K562 (cell line): ENCODE results near the gene BHLHE40. TPM values are rescaled to one million over a fixed set of nuclear protein-coding genes. Genes with fewer than 3 reads are reported as not detected.

Experiments used
- ATF7 ChIP-seq: fragments of 450-650 bp; IDR thresholded peaks from 2 replicates; pipeline ENCODE4 v1.7.1; 2014; ENCODE audit warnings: mild to moderate bottlenecking, moderate library complexity
- CHD1 ChIP-seq: fragments of 200-600 bp; sonication (generic); IDR thresholded peaks from one replicate; pipeline ENCODE4 v1.6.1; 2012; ENCODE audit warnings: mild to moderate bottlenecking, moderate library complexity, low read length, inconsistent platforms
- CHD4 ChIP-seq: fragments of 200-600 bp; sonication (generic); IDR thresholded peaks from 3 replicates; pipeline ENCODE4 v1.6.1; 2012; ENCODE audit warnings: low read depth, mild to moderate bottlenecking, mixed read lengths, low read length, inconsistent platforms; ENCODE audit not compliant: insufficient read depth, insufficient replicate concordance, poor library complexity, severe bottlenecking
- CREBBP ChIP-seq: IDR thresholded peaks from one replicate; pipeline ENCODE4 v1.6.1; 2012; ENCODE audit warnings: low read depth, mild to moderate bottlenecking, control low read depth, inconsistent platforms, low read length
- E2F8 ChIP-seq: fragments of 450-650 bp; IDR thresholded peaks from 2 replicates; pipeline ENCODE4 v1.7.1; 2018; ENCODE audit warnings: mild to moderate bottlenecking, low read depth; ENCODE audit not compliant: partially characterized antibody
- EP300 ChIP-seq: IDR thresholded peaks from 2 replicates; pipeline ENCODE4 v1.6.1; 2012; ENCODE audit warnings: low read length, improper control_type of control experiment
- FIP1L1 ChIP-seq: fragments of 200-400 bp; formaldehyde crosslinking; IDR thresholded peaks from 2 replicates; pipeline ENCODE4 v1.6.1; 2018; ENCODE audit warnings: mild to moderate bottlenecking, low read depth, low read length; ENCODE audit not compliant: poor library complexity, severe bottlenecking
- FOXK2 ChIP-seq, 2 experiments: fragments of 450-650 bp; IDR thresholded peaks in 1 of 2; conservative IDR thresholded peaks in 1 of 2; 2 replicates each; pipeline ENCODE4 v1.6.1; 2016; ENCODE audit warnings: low read depth in 2 of 2, mild to moderate bottlenecking in 1 of 2
- GTF2E2 ChIP-seq: fragments of 200-800 bp; sonication (Bioruptor generic); IDR thresholded peaks from 2 replicates; pipeline ENCODE4 v1.6.1; 2016; ENCODE audit warnings: missing genetic modification characterization, missing compliant biosample characterization
- HNRNPLL ChIP-seq: fragments of 200-400 bp; formaldehyde crosslinking; IDR thresholded peaks from 2 replicates; pipeline ENCODE4 v1.6.1; 2017; ENCODE audit warnings: low read length, low read depth, mild to moderate bottlenecking; ENCODE audit not compliant: poor library complexity, severe bottlenecking
- MECOM ChIP-seq: fragments of 250-450 bp; sonication (Bioruptor Pico); IDR thresholded peaks from 2 replicates; pipeline ENCODE4 v1.8.0; 2022; ENCODE audit warnings: inconsistent platforms
- PHF8 ChIP-seq: fragments of 200-600 bp; sonication (generic); IDR thresholded peaks from 2 replicates; pipeline ENCODE4 v1.6.1; 2012; ENCODE audit warnings: mixed run types, mild to moderate bottlenecking, inconsistent platforms, low read length, moderate library complexity, borderline replicate concordance
- POLR2B ChIP-seq: fragments of 450-650 bp; IDR thresholded peaks from 2 replicates; pipeline ENCODE4 v1.6.1; 2018; ENCODE audit warnings: low read depth; ENCODE audit not compliant: partially characterized antibody
- RUNX1 ChIP-seq: sonication (generic); IDR thresholded peaks from 2 replicates; pipeline ENCODE4 v1.6.1; 2016; ENCODE audit warnings: antibody characterized with exemption, low read depth
- SIN3A ChIP-seq, 2 experiments: fragments of 150-350 bp in 1 of 2; IDR thresholded peaks; 2 replicates each; pipeline ENCODE4 v1.6.1; 2011 to 2016; ENCODE audit warnings: borderline replicate concordance in 2 of 2, low read depth in 2 of 2, low read length in 2 of 2, mild to moderate bottlenecking in 2 of 2, moderate library complexity in 2 of 2; ENCODE audit not compliant: control insufficient read depth in 1 of 2
- SMAD1 ChIP-seq: fragments of 150-350 bp; IDR thresholded peaks from 2 replicates; pipeline ENCODE4 v1.6.1; 2014; ENCODE audit warnings: low read length, low read depth; ENCODE audit not compliant: partially characterized antibody
- SMARCA4 ChIP-seq: fragments of 450-650 bp; IDR thresholded peaks from 2 replicates; pipeline ENCODE4 v1.6.1; 2016
- SOX6 ChIP-seq: fragments of 450-650 bp; IDR thresholded peaks from 2 replicates; pipeline ENCODE4 v1.6.1; 2014; ENCODE audit warnings: mild to moderate bottlenecking
- TCF7 ChIP-seq: sonication (generic); IDR thresholded peaks from 2 replicates; pipeline ENCODE4 v1.6.1; 2016; ENCODE audit warnings: antibody characterized with exemption, borderline replicate concordance
- YY1 ChIP-seq, 3 experiments: IDR thresholded peaks; 2 replicates each; pipeline ENCODE4 v1.6.1; 2011; ENCODE audit warnings: low read length in 2 of 3, mild to moderate bottlenecking in 2 of 3, moderate library complexity in 2 of 3, borderline replicate concordance in 1 of 3, control low read depth in 1 of 3, low read depth in 1 of 3; ENCODE audit not compliant: insufficient read depth in 3 of 3, insufficient replicate concordance in 2 of 3, control insufficient read depth in 1 of 3, insufficient read length in 1 of 3; ENCODE audit errors: extremely low read depth in 1 of 3
- ZFP36 ChIP-seq: fragments of 150-350 bp; IDR thresholded peaks from 2 replicates; pipeline ENCODE4 v1.6.1; 2018; ENCODE audit warnings: low read length, low read depth; ENCODE audit not compliant: partially characterized antibody
- ZNF395 ChIP-seq: fragments of 200-800 bp; sonication (Bioruptor generic); IDR thresholded peaks from 2 replicates; pipeline ENCODE4 v1.6.1; 2017; ENCODE audit warnings: missing genetic modification characterization, missing compliant biosample characterization
- ZNF764 ChIP-seq: fragments of 250-450 bp; sonication (Bioruptor Pico); IDR thresholded peaks from 2 replicates; pipeline ENCODE4 v1.4.0; 2020; ENCODE audit warnings: low read depth, mild to moderate bottlenecking, moderate library complexity
- polyA plus RNA-seq, 8 experiments: library from polyadenylated mRNA; depleted of rRNA in 4 of 8; stranded (reverse) in 5 of 8; unstranded in 3 of 8; fragments of >200 nt; fragmentation: Nextera tagmentation in 2 of 8; fragmentation: Illumina TruSeq in 1 of 8; extraction: Ambion mirVana in 2 of 8; extraction: Trizol in 1 of 8; gene quantifications; 2 replicates each; pipeline versions ENCODE4 v1.2.1 to v1.2.3, GENCODE V29; 2011 to 2014; ENCODE audit warnings: inconsistent platforms in 1 of 8, missing spikeins in 1 of 8
- total RNA-seq, 7 experiments: library from RNA; depleted of rRNA in 6 of 7; stranded (reverse); fragments of >200 nt in 6 of 7; fragmentation: Illumina TruSeq in 2 of 7; extraction: Trizol in 2 of 7; gene quantifications; 2 replicates each; pipeline versions ENCODE4 v1.2.1 to v1.2.3, GENCODE V29; 2011 to 2021; ENCODE audit warnings: low replicate concordance in 1 of 7

Gene BHLHE40
- total and polyA plus RNA-seq, 9 of the 15 experiments (the other 6 are each of a cell fraction or from before 2014, with no cell fraction given), result 12.0 to 83.9 (median 31.4) TPM

- TF ChIP-seq EP300 (peak; percentile 90), YY1 (IDR thresholded peaks at IDR 0.05; ENCODE audit: borderline replicate concordance in 1 of 3, control insufficient read depth in 1 of 3, extremely low read depth in 1 of 3, insufficient read depth in 3 of 3, insufficient read length in 1 of 3, insufficient replicate concordance in 2 of 3, low read depth in 1 of 3, low read length in 2 of 3) (peak in 2 of 3 experiments; percentile 5 to 21), CHD1 (peak; percentile 97), POLR2B (peak; percentile 84), E2F8 (peak; percentile 73), CHD4 (no peak), ATF7 (peak; percentile 89), CREBBP (no peak), SIN3A (IDR thresholded peaks at IDR 0.05; ENCODE audit: borderline replicate concordance in 2 of 2, control insufficient read depth in 1 of 2, low read depth in 2 of 2, low read length in 2 of 2) (peak in 1 of 2 experiments; percentile 50; a peak in 1 of 4 replicates), ZNF764 (CRISPR knock-in tag) (peak; percentile 20; the same call in 1 of the 2 replicates), SMARCA4 (peak; percentile 55; the same call in 1 of the 2 replicates), ZFP36 (peak; percentile 24), HNRNPLL (peak; percentile 75), MECOM (no peak), GTF2E2 (tag) (no peak), SMAD1 (peak; percentile 95), FIP1L1 (peak; percentile 77), ZNF395 (no peak), SOX6 (peak; percentile 84), TCF7 (peak; percentile 26; the same call in 1 of the 2 replicates), PHF8 (peak; percentile 66; the same call in 1 of the 2 replicates), RUNX1 (peak; percentile 52; the same call in 1 of the 2 replicates), FOXK2 (conservative IDR thresholded peaks at IDR 0.05 in 1 of 2, IDR thresholded peaks at IDR 0.05 in 1 of 2; ENCODE audit: low read depth in 2 of 2) (peak in 1 of 2 experiments; percentile 53; a peak in 1 of 4 replicates)
These were observed 852 bp upstream of the BHLHE40 start (continued) for GRCh38 chr3:4978204-4978965.
